ENCODE results near the gene TBC1D22A. TPM values are rescaled to one million over a fixed set of nuclear protein-coding genes. Genes with fewer than 3 reads are reported as not detected.

TBC1D22A gene
- total and polyA plus RNA-seq, 9 of the 15 experiments (the other 6 are each of a cell fraction or from before 2014, with no cell fraction given), result 0.20 to 11.5 (median 5.2) TPM

GRCh38 chr22:47161631-47162030 lies 399.2 kb downstream of the TBC1D22A start:
- CTCF ChIA-PET (ENCODE audit: low intra/inter-chr PET ratio), result no interaction called here
- Histone ChIP-seq H3K79me2 (ENCODE audit: control insufficient read depth, insufficient read depth, low read length) (no peaks in the 10 kb centered on the region), H3K4me3 (no peak overlapping the region), H3K9me3 (replicated peaks; ENCODE audit: control insufficient read depth, insufficient read depth, low read depth, low read length) (no peaks in the 10 kb centered on the region; the same call in 1 of the 2 replicates), H3K9ac (ENCODE audit: insufficient read depth in 1 of 2, low read depth in 2 of 2, low read length in 2 of 2) (no peak overlapping the region; a peak in 1 of 4 replicates), H3K36me3 (ENCODE audit: control insufficient read depth, insufficient read depth, low read length) (no peaks in the 10 kb centered on the region; the same call in 2 of the 3 replicates), H3K4me2 (ENCODE audit: insufficient read depth, low read length) (no peak overlapping the region), H4K20me1 (replicated peaks; ENCODE audit: control insufficient read depth, insufficient read depth, low read length) (no peaks in the 10 kb centered on the region), H3K27ac (ENCODE audit: extremely low read depth, low read depth, low read length) (no peak overlapping the region), H3K4me1 (replicated peaks in 1 of 2; ENCODE audit: control insufficient read depth in 2 of 2, insufficient read depth in 2 of 2, low read length in 2 of 2) (no peaks in the 10 kb centered on the region; a peak in 1 of 5 replicates), H2AFZ (ENCODE audit: low read depth, low read length) (no peak overlapping the region), H3K9me1 (ENCODE audit: control insufficient read depth, insufficient read depth, low read length) (no peaks in the 10 kb centered on the region), H3K27me3 (ENCODE audit: control insufficient read depth in 2 of 2, insufficient read depth in 2 of 2, low read length in 2 of 2) (no peaks in the 10 kb centered on the region)
- no TSS peak for BruUV-seq (replicated peaks)
- DNase-seq (ENCODE audit: extremely low read depth in 1 of 4, low spot score in 3 of 4), result no peak
- WGBS (ENCODE audit: insufficient coverage, low coverage, missing lambda C conversion rate), result 47% methylated on average over 13 of the region's 17 CpGs
- POLR2A ChIA-PET, result interaction anchor here (0.5 to 0.6 kb wide), 2 partner anchors 10 to 11 kb away, joined by 3 to 4 read pairs; no protein-coding TSS in a partner anchor
- no peak for FAIRE-seq
- in situ Hi-C loops (cut with MboI) (no loop called here), intact Hi-C loops (cut with micrococcal nuclease) (no loop called here)
- ATAC-seq, result no peak
- no peak for TF ChIP-seq RBM25 (IDR thresholded peaks at IDR 0.05; ENCODE audit: low read depth, low read length, severe bottlenecking)
- TF ChIP-seq CREB3 (tag; conservative IDR thresholded peaks at IDR 0.05; ENCODE audit: low read depth), result no peak
- TF ChIP-seq ZBTB26 (CRISPR knock-in tag; IDR thresholded peaks at IDR 0.05), result no peak
- TF ChIP-seq CSDE1 (IDR thresholded peaks at IDR 0.05), result no peak
- TF ChIP-seq CLOCK (CRISPR knock-in tag; IDR thresholded peaks at IDR 0.05; ENCODE audit: borderline replicate concordance), result no peak
- no peak for TF ChIP-seq CCAR2 (IDR thresholded peaks at IDR 0.05; ENCODE audit: low read depth, low read length)
- no peak for TF ChIP-seq TBP (optimal IDR thresholded peaks at IDR 0.05; ENCODE audit: low read depth, low read length)
- no peak for TF ChIP-seq RREB1 (CRISPR knock-in tag; IDR thresholded peaks at IDR 0.05)
- TF ChIP-seq ZNF77 (CRISPR knock-in tag; IDR thresholded peaks at IDR 0.05), result no peak
- TF ChIP-seq EGR1 (conservative IDR thresholded peaks at IDR 0.05), result no peak
- TF ChIP-seq ZNF3 (CRISPR knock-in tag; IDR thresholded peaks at IDR 0.05), result no peak

Data from K562 (cell line).